ENCODE measurements around the gene WDR27. TPM values are rescaled to one million over a fixed set of nuclear protein-coding genes. Genes with fewer than 3 reads are reported as not detected.
"Not testable (repeated sequence)": the region's sequence is repeated elsewhere in the genome, so short reads cannot be mapped to it uniquely, and the experiment has no call there.

The WDR27 gene
- total RNA-seq, 1 donor from 2014 or later, result 27.5 TPM

- DNase-seq (ENCODE audit: low read depth), result not testable (repeated sequence)
Measured at GRCh38 chr6:169601129-169601528, 100.7 kb downstream of the WDR27 start.

GRCh38 chr6:169592558-169592957, 109.3 kb downstream of the WDR27 start:
- peak; percentile 44 for DNase-seq (ENCODE audit: low read depth)

- DNase-seq (ENCODE audit: low read depth), result no peak
Measured at GRCh38 chr6:169591616-169592015, 110.2 kb downstream of the WDR27 start.

GRCh38 chr6:169590376-169590939, 111.4 kb downstream of the WDR27 start:
- DNase-seq (ENCODE audit: low read depth), result no peak

- peak; percentile 88 for DNase-seq (ENCODE audit: low read depth)
Measured at GRCh38 chr6:169589699-169590257, 112.1 kb downstream of the WDR27 start.

GRCh38 chr6:169589293-169589692, 112.5 kb downstream of the WDR27 start:
- DNase-seq (ENCODE audit: low read depth), result peak; percentile 49

GRCh38 chr6:169587975-169588374, 113.9 kb downstream of the WDR27 start:
- DNase-seq (ENCODE audit: low read depth), result no peak

GRCh38 chr6:169583886-169584541, 117.8 kb downstream of the WDR27 start:
- no peak for DNase-seq (ENCODE audit: low read depth)

GRCh38 chr6:169579407-169580111, 122.3 kb downstream of the WDR27 start:
- DNase-seq (ENCODE audit: low read depth), result no peak

GRCh38 chr6:169577974-169578373, 123.9 kb downstream of the WDR27 start:
- DNase-seq (ENCODE audit: low read depth), result no peak

GRCh38 chr6:169577236-169577635, 124.6 kb downstream of the WDR27 start:
- DNase-seq (ENCODE audit: low read depth), result no peak

- DNase-seq (ENCODE audit: low read depth), result no peak
Measured at GRCh38 chr6:169575821-169576220, 126.0 kb downstream of the WDR27 start.

GRCh38 chr6:169575365-169575764, 126.5 kb downstream of the WDR27 start:
- no peak for DNase-seq (ENCODE audit: low read depth)

- no peak for DNase-seq (ENCODE audit: low read depth)
Measured at GRCh38 chr6:169574420-169574819, 127.4 kb downstream of the WDR27 start.

GRCh38 chr6:169573883-169574282, 127.9 kb downstream of the WDR27 start:
- DNase-seq (ENCODE audit: low read depth), result no peak

GRCh38 chr6:169571123-169571962, 130.5 kb downstream of the WDR27 start:
- peak; percentile 37 for DNase-seq (ENCODE audit: low read depth)

GRCh38 chr6:169568314-169569087, 133.3 kb downstream of the WDR27 start:
- DNase-seq (ENCODE audit: low read depth), result no peak

- DNase-seq (ENCODE audit: low read depth), result no peak
Measured at GRCh38 chr6:169567819-169568218, 134.0 kb downstream of the WDR27 start.

- no peak for DNase-seq (ENCODE audit: low read depth)
Measured at GRCh38 chr6:169566961-169567750, 134.7 kb downstream of the WDR27 start.

GRCh38 chr6:169566319-169566718, 135.5 kb downstream of the WDR27 start:
- no peak for DNase-seq (ENCODE audit: low read depth)

Data from renal cortical epithelial cell (primary cell).